ENCODE results near the gene LZTR1.

The LZTR1 gene

GRCh38 chr22:20972933-20973577 lies 9.0 kb upstream of the LZTR1 start:
- ATAC-seq (ENCODE audit: insufficient read depth, low read depth) (no peak), DNase-seq (no peak)
- Histone ChIP-seq H4K20me1 (ENCODE audit: insufficient read depth, low read length) (no peaks in the 10 kb centered on the region; the same call in 1 of the 2 replicates), H2AFZ (ENCODE audit: low read depth, low read length) (no peak overlapping the region), H3K4me1 (ENCODE audit: insufficient read depth, low read length) (no peaks in the 10 kb centered on the region), H3K9me3 (ENCODE audit: insufficient read depth, low read length, severe bottlenecking) (no peaks in the 10 kb centered on the region), H3K4me3 (ENCODE audit: low read depth in 1 of 2, low read length in 2 of 2) (no peak overlapping the region), H3K79me2 (ENCODE audit: insufficient read depth, low read length) (no peaks in the 10 kb centered on the region), H3K4me2 (ENCODE audit: insufficient read depth, low read length) (no peak overlapping the region), H3K36me3 (ENCODE audit: insufficient read depth, low read length) (no peaks in the 10 kb centered on the region), H3K9ac (ENCODE audit: low read depth, low read length) (no peak overlapping the region), H3K27me3 (ENCODE audit: insufficient read depth, low read length, poor library complexity) (no peaks in the 10 kb centered on the region), H3K27ac (ENCODE audit: low read length) (no peak overlapping the region)
- no peak for TF ChIP-seq CTCF (IDR thresholded peaks at IDR 0.05; ENCODE audit: borderline replicate concordance, extremely low read depth, low read length, poor library complexity, severe bottlenecking)

GRCh38 chr22:20973634-20974286 lies 8.3 kb upstream of the LZTR1 start:
- Histone ChIP-seq H2AFZ (ENCODE audit: low read depth, low read length) (no peak overlapping the region), H3K36me3 (ENCODE audit: insufficient read depth, low read length) (no peaks in the 10 kb centered on the region), H3K27me3 (ENCODE audit: insufficient read depth, low read length, poor library complexity) (no peaks in the 10 kb centered on the region), H3K27ac (ENCODE audit: low read length) (no peak overlapping the region), H3K9ac (ENCODE audit: low read depth, low read length) (no peak overlapping the region), H3K4me2 (ENCODE audit: insufficient read depth, low read length) (no peak overlapping the region), H3K4me1 (ENCODE audit: insufficient read depth, low read length) (no peaks in the 10 kb centered on the region), H3K79me2 (ENCODE audit: insufficient read depth, low read length) (no peaks in the 10 kb centered on the region), H4K20me1 (ENCODE audit: insufficient read depth, low read length) (no peaks in the 10 kb centered on the region; the same call in 1 of the 2 replicates), H3K9me3 (ENCODE audit: insufficient read depth, low read length, severe bottlenecking) (peaks cover 4% of the 10 kb centered on the region), H3K4me3 (ENCODE audit: low read depth in 1 of 2, low read length in 2 of 2) (no peak overlapping the region)
- ATAC-seq (ENCODE audit: insufficient read depth, low read depth) (no peak), DNase-seq (no peak)
- TF ChIP-seq CTCF (IDR thresholded peaks at IDR 0.05; ENCODE audit: borderline replicate concordance, extremely low read depth, low read length, poor library complexity, severe bottlenecking) (no peak), EZH2 (IDR thresholded peaks at IDR 0.05; ENCODE audit: borderline replicate concordance, low read depth, low read length, severe bottlenecking) (no peak)

GRCh38 chr22:20974336-20974955 lies 7.7 kb upstream of the LZTR1 start:
- Histone ChIP-seq H3K9me3 (ENCODE audit: insufficient read depth, low read length, severe bottlenecking) (peaks cover 5% of the 10 kb centered on the region), H3K27me3 (ENCODE audit: insufficient read depth, low read length, poor library complexity) (no peaks in the 10 kb centered on the region), H2AFZ (ENCODE audit: low read depth, low read length) (no peak overlapping the region), H4K20me1 (ENCODE audit: insufficient read depth, low read length) (no peaks in the 10 kb centered on the region; the same call in 1 of the 2 replicates), H3K27ac (ENCODE audit: low read length) (no peak overlapping the region), H3K4me1 (ENCODE audit: insufficient read depth, low read length) (no peaks in the 10 kb centered on the region), H3K9ac (ENCODE audit: low read depth, low read length) (no peak overlapping the region), H3K36me3 (ENCODE audit: insufficient read depth, low read length) (no peaks in the 10 kb centered on the region), H3K79me2 (ENCODE audit: insufficient read depth, low read length) (no peaks in the 10 kb centered on the region), H3K4me3 (ENCODE audit: low read depth in 1 of 2, low read length in 2 of 2) (no peak overlapping the region), H3K4me2 (ENCODE audit: insufficient read depth, low read length) (no peak overlapping the region)
- ATAC-seq (ENCODE audit: insufficient read depth, low read depth) (no peak), DNase-seq (no peak)
- TF ChIP-seq EZH2 (IDR thresholded peaks at IDR 0.05; ENCODE audit: borderline replicate concordance, low read depth, low read length, severe bottlenecking) = no peak
- TF ChIP-seq CTCF (IDR thresholded peaks at IDR 0.05; ENCODE audit: borderline replicate concordance, extremely low read depth, low read length, poor library complexity, severe bottlenecking) = no peak

Data from DND-41 (cell line).